NCI-H1048 (cell line): ENCODE data around the gene GJC3.
"Not testable (repeated sequence)": the region's sequence is repeated elsewhere in the genome, so short reads cannot be mapped to it uniquely, and the experiment has no call there.

ENCODE experiments used
- DNase-seq: peaks from one replicate; lab custom pipeline; 2025; lab: John Stamatoyannopoulos, UW

GJC3 gene

GRCh38 chr7:99928994-99929729, at the start of gene GJC3:
GJC3 (minus strand) TSS chr7:99929620; CDS start chr7:99929620, 0 bp downstream.
- DNase-seq, result no peak

GRCh38 chr7:99976626-99977025, 47.2 kb upstream of the GJC3 start:
- DNase-seq, result no peak

- peak; percentile 71 for DNase-seq
Observed at GRCh38 chr7:99975782-99976521, 46.5 kb upstream of the GJC3 start, which contains the start of gene AZGP1. AZGP1 (minus strand) TSS chr7:99976031; CDS start chr7:99976020, 11 bp downstream.

- DNase-seq, result no peak
Observed at GRCh38 chr7:99974681-99975080, 45.3 kb upstream of the GJC3 start.

GRCh38 chr7:99973817-99974216, 44.4 kb upstream of the GJC3 start:
- DNase-seq, result not testable (repeated sequence)

GRCh38 chr7:99971242-99971641, 41.8 kb upstream of the GJC3 start:
- DNase-seq, result no peak

- not testable (repeated sequence) for DNase-seq
Observed at GRCh38 chr7:99969813-99970212, 40.4 kb upstream of the GJC3 start.

- no peak for DNase-seq
Observed at GRCh38 chr7:99969298-99969697, 39.9 kb upstream of the GJC3 start.

- no peak for DNase-seq
Observed at GRCh38 chr7:99958564-99959227, 29.3 kb upstream of the GJC3 start.

- DNase-seq, result no peak
Observed at GRCh38 chr7:99955247-99955646, 25.8 kb upstream of the GJC3 start.

- not testable (repeated sequence) for DNase-seq
Observed at GRCh38 chr7:99954643-99955042, 25.2 kb upstream of the GJC3 start.

GRCh38 chr7:99953649-99954048, 24.2 kb upstream of the GJC3 start:
- DNase-seq, result peak; percentile 16

- not testable (repeated sequence) for DNase-seq
Observed at GRCh38 chr7:99952649-99953048, 23.2 kb upstream of the GJC3 start.

- not testable (repeated sequence) for DNase-seq
Observed at GRCh38 chr7:99950819-99951218, 21.4 kb upstream of the GJC3 start.

GRCh38 chr7:99949645-99950228, 20.3 kb upstream of the GJC3 start:
- no peak for DNase-seq

GRCh38 chr7:99947608-99948007, 18.2 kb upstream of the GJC3 start:
- DNase-seq, result no peak

GRCh38 chr7:99944497-99945070, 15.2 kb upstream of the GJC3 start:
- DNase-seq, result no peak

GRCh38 chr7:99943641-99944496, 14.4 kb upstream of the GJC3 start:
- DNase-seq, result peak; percentile 94

- DNase-seq, result no peak
Observed at GRCh38 chr7:99938296-99938695, 8.9 kb upstream of the GJC3 start.

- not testable (repeated sequence) for DNase-seq
Observed at GRCh38 chr7:99935009-99935408, 5.6 kb upstream of the GJC3 start.

- DNase-seq, result no peak
Observed at GRCh38 chr7:99930376-99930775, 956 bp upstream of the GJC3 start.
